ENCODE results near the gene ANXA11. TPM values are rescaled to one million over a fixed set of nuclear protein-coding genes. Genes with fewer than 3 reads are reported as not detected.

ANXA11 gene
- total RNA-seq, 1 experiment from 2014 or later = 181 TPM

DNA sequence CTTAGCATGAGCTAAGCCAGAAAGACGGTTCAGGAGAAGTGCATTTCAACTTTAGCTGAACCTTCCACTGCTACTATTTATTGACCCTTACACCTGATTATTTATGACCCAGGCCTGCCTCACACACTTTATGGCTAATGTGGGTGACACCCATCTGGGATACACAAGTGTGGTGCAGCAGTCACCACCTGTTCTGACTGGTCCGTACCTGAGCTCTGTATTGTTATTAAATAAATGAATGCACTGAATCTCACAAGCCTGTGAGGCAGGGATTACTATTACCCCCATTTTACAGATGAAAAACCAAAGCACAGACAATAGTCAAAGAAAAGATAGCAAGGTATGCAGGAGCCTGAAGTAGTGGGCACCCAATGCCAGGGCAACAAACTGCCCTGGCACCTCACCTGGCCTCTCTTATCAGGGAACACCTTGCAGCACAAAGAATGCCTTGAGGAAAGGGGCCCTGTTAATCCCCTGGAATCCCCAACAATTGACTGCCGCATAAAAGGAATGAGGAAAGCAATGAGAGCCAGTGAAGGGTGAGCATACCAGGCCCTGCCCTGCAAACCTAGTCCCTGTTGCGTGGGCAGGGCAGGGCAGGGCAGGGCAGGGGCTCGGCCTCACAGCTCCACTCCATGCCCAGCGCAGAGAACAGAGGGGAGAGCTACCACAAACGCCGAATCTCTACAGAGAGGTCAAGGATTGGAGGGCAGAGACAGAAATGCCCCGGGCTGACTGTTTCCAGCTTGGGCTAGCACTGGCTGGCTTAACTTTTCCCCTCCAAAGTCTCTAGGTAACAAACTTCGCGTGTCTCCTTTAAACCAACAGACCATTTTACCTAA is 1.3 kb downstream of the ANXA11 start:
- BruUV-seq (replicated peaks) = TSS peak; percentile 35
- Histone ChIP-seq H3K27ac (ENCODE audit: low read depth, low read length) (peak overlapping the region; percentile 99), H2AFZ (ENCODE audit: low read depth, low read length, poor library complexity, severe bottlenecking) (no peak overlapping the region), H3K36me3 (ENCODE audit: control insufficient read depth in 1 of 2, insufficient read depth in 2 of 2, low read length in 2 of 2) (no peaks in the 10 kb centered on the region), H3K79me2 (ENCODE audit: insufficient read depth, low read length) (peaks cover 91% of the 10 kb centered on the region), H3K4me2 (ENCODE audit: low read length) (peak overlapping the region; percentile 94), H3K4me3 (replicated peaks in 1 of 2; ENCODE audit: low read depth in 1 of 2, low read length in 2 of 2) (peak overlapping the region; percentile 74 to 87), H3K9me2 (ENCODE audit: insufficient read depth) (no peaks in the 10 kb centered on the region), H3K9me3 (ENCODE audit: control insufficient read depth in 1 of 2, insufficient read depth in 1 of 2, low read depth in 1 of 2, low read length in 2 of 2) (no peaks in the 10 kb centered on the region), H3K4me1 (ENCODE audit: control insufficient read depth in 1 of 2, insufficient read depth in 2 of 2, low read length in 2 of 2) (peaks cover 60 to 86% of the 10 kb centered on the region in 2 experiments), H3K27me3 (ENCODE audit: insufficient read depth, low read length) (no peaks in the 10 kb centered on the region), H4K20me1 (ENCODE audit: insufficient read depth) (no peaks in the 10 kb centered on the region; the same call in 1 of the 2 replicates), H3K9ac (ENCODE audit: low read length) (peak overlapping the region; percentile 87)
- intact Hi-C loops (cut with micrococcal nuclease) = loop anchor here (2.0 kb wide), 1 partner anchor 45 kb away; no protein-coding TSS in a partner anchor
- TF ChIP-seq, protein P1, sequence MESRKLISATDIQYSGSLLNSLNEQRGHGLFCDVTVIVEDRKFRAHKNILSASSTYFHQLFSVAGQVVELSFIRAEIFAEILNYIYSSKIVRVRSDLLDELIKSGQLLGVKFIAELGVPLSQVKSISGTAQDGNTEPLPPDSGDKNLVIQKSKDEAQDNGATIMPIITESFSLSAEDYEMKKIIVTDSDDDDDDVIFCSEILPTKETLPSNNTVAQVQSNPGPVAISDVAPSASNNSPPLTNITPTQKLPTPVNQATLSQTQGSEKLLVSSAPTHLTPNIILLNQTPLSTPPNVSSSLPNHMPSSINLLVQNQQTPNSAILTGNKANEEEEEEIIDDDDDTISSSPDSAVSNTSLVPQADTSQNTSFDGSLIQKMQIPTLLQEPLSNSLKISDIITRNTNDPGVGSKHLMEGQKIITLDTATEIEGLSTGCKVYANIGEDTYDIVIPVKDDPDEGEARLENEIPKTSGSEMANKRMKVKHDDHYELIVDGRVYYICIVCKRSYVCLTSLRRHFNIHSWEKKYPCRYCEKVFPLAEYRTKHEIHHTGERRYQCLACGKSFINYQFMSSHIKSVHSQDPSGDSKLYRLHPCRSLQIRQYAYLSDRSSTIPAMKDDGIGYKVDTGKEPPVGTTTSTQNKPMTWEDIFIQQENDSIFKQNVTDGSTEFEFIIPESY (IDR thresholded peaks at IDR 0.05; ENCODE audit: extremely low read depth, insufficient replicate concordance, low read length) = no peak
- TF ChIP-seq EZH2phosphoT487 (IDR thresholded peaks at IDR 0.05; ENCODE audit: borderline replicate concordance) (no peak), CEBPB (IDR thresholded peaks at IDR 0.05; ENCODE audit: low read depth) (no peak), POLR2AphosphoS5 (IDR thresholded peaks at IDR 0.05; ENCODE audit: low read depth, low read length) (no peak), EZH2 (IDR thresholded peaks at IDR 0.05) (no peak), TCF7L2 (IDR thresholded peaks at IDR 0.05; ENCODE audit: borderline replicate concordance, extremely low read depth, insufficient read depth, insufficient read length) (no peak), ELF1 (IDR thresholded peaks at IDR 0.05; ENCODE audit: borderline replicate concordance, low read depth) (no peak)
- ChIA-PET RAD21 (ENCODE audit: low non-redundant PET in 1 of 2, low total read pairs in 2 of 2, uncharacterized antibody in 2 of 2, unreplicated experiment in 2 of 2) (no interaction called here), POLR2A (interaction anchor here (0.6 to 1.0 kb wide), 3 partner anchors 16 to 1231 kb away, joined by 3 to 4 read pairs (median 3); no protein-coding TSS in a partner anchor), CTCF (interaction anchor here (0.7 to 1.5 kb wide), 3 partner anchors 42 to 58 kb away, joined by 3 to 4 read pairs (median 3); no protein-coding TSS in a partner anchor)
- DNase-seq (ENCODE audit: low read depth, low spot score) (no peak), ATAC-seq (0 out of 2 replicates have a peak, but pooled peaks have one; percentile 0)

Data from HCT116 (cell line).